H9 (cell line): ENCODE measurements around the gene FHL3. TPM values are rescaled to one million over a fixed set of nuclear protein-coding genes. Genes with fewer than 3 reads are reported as not detected.

Experiments used
- DNase-seq: peaks from one replicate; pipeline ENCODE4 v3.0.0-alpha.2; 2017
- H2AFZ ChIP-seq: one replicate; pipeline ENCODE4 v1.6.1; 2013; ENCODE audit warnings: mild to moderate bottlenecking, low read length, control low read depth, moderate library complexity
- H2AK5ac ChIP-seq: 2 replicates; pipeline ENCODE4 v1.6.1; 2013; ENCODE audit warnings: low read length, control low read depth, mixed read lengths; ENCODE audit not compliant: insufficient read length
- H2BK120ac ChIP-seq: one replicate; pipeline ENCODE4 v1.6.1; 2013; ENCODE audit warnings: low read depth, mild to moderate bottlenecking, low read length, control low read depth, inconsistent platforms; ENCODE audit not compliant: poor library complexity, severe bottlenecking
- H2BK12ac ChIP-seq: 2 replicates; pipeline ENCODE4 v1.6.1; 2013; ENCODE audit warnings: low read length, control low read depth, mixed read lengths, low read depth; ENCODE audit not compliant: insufficient read length
- H2BK15ac ChIP-seq: 2 replicates; pipeline ENCODE4 v1.6.1; 2013; ENCODE audit warnings: low read depth, low read length, control low read depth
- H2BK20ac ChIP-seq: one replicate; pipeline ENCODE4 v1.6.1; 2013; ENCODE audit warnings: low read depth, mild to moderate bottlenecking, low read length, control low read depth, inconsistent platforms; ENCODE audit not compliant: poor library complexity, severe bottlenecking
- H2BK5ac ChIP-seq: 2 replicates; pipeline ENCODE4 v1.6.1; 2013; ENCODE audit warnings: low read length, control low read depth, mixed read lengths; ENCODE audit not compliant: insufficient read length
- H3K14ac ChIP-seq: 2 replicates; pipeline ENCODE4 v1.6.1; 2013; ENCODE audit warnings: low read length, control low read depth; ENCODE audit not compliant: insufficient read depth
- H3K18ac ChIP-seq: 2 replicates; pipeline ENCODE4 v1.6.1; 2013; ENCODE audit warnings: low read depth, mild to moderate bottlenecking, mixed read lengths, low read length, control low read depth; ENCODE audit not compliant: insufficient read length
- H3K23ac ChIP-seq: 2 replicates; pipeline ENCODE4 v1.6.1; 2013; ENCODE audit warnings: low read length, control low read depth, mixed read lengths, low read depth; ENCODE audit not compliant: insufficient read length
- H3K23me2 ChIP-seq: 2 replicates; pipeline ENCODE4 v1.6.1; 2013; ENCODE audit warnings: low read depth, mild to moderate bottlenecking, mixed read lengths, low read length, control low read depth; ENCODE audit not compliant: insufficient read length, poor library complexity, severe bottlenecking
- H3K27ac ChIP-seq: 2 replicates; pipeline ENCODE4 v1.5.1; 2013; ENCODE audit warnings: low read length, control low read depth, mixed read lengths, low read depth; ENCODE audit not compliant: insufficient read length
- H3K27me3 ChIP-seq: 2 replicates; pipeline ENCODE4 v1.6.1; 2013; ENCODE audit warnings: low read length, control low read depth, inconsistent platforms; ENCODE audit not compliant: insufficient read depth
- H3K4ac ChIP-seq: 2 replicates; pipeline ENCODE4 v1.6.1; 2013; ENCODE audit warnings: low read depth, mild to moderate bottlenecking, control low read depth, inconsistent platforms, low read length, moderate library complexity
- H3K4me1 ChIP-seq: 2 replicates; pipeline ENCODE4 v1.6.1; 2013; ENCODE audit warnings: low read length, control low read depth, inconsistent platforms; ENCODE audit not compliant: insufficient read depth
- H3K4me2 ChIP-seq: 2 replicates; pipeline ENCODE4 v1.6.1; 2013; ENCODE audit warnings: low read length, control low read depth, mixed read lengths; ENCODE audit not compliant: insufficient read length, insufficient read depth
- H3K56ac ChIP-seq: 2 replicates; pipeline ENCODE4 v1.6.1; 2013; ENCODE audit warnings: low read depth, mild to moderate bottlenecking, mixed read lengths, low read length, control low read depth; ENCODE audit not compliant: insufficient read length
- H3K79me1 ChIP-seq: 2 replicates; pipeline ENCODE4 v1.6.1; 2013; ENCODE audit warnings: low read depth, mild to moderate bottlenecking, moderate library complexity, low read length, control low read depth, inconsistent platforms; ENCODE audit not compliant: insufficient read depth, poor library complexity, severe bottlenecking
- H3K79me2 ChIP-seq: 2 replicates; pipeline ENCODE4 v1.6.1; 2013; ENCODE audit warnings: low read length, control low read depth, inconsistent platforms; ENCODE audit not compliant: insufficient read depth
- H3K9ac ChIP-seq: 2 replicates; pipeline ENCODE4 v1.6.1; 2013; ENCODE audit warnings: low read length, control low read depth, mixed read lengths; ENCODE audit not compliant: insufficient read length; ENCODE audit errors: extremely low read depth
- H3K9me3 ChIP-seq: one replicate; pipeline ENCODE4 v1.6.1; 2013; ENCODE audit warnings: low read depth, low read length, inconsistent platforms; ENCODE audit not compliant: control insufficient read depth
- H3T11ph ChIP-seq: one replicate; pipeline ENCODE4 v1.6.1; 2013; ENCODE audit warnings: mild to moderate bottlenecking, low read length, control low read depth, inconsistent platforms
- H4K20me1 ChIP-seq: one replicate; pipeline ENCODE4 v1.6.1; 2013; ENCODE audit not compliant: control insufficient read depth, insufficient read length, insufficient read depth
- H4K5ac ChIP-seq: 2 replicates; pipeline ENCODE4 v1.6.1; 2013; ENCODE audit warnings: low read depth, mild to moderate bottlenecking, mixed read lengths, low read length, control low read depth; ENCODE audit not compliant: insufficient read length
- H4K8ac ChIP-seq: replicated peaks from 2 replicates; pipeline ENCODE4 v1.6.1; 2013; ENCODE audit warnings: low read length, control low read depth, mixed read lengths, low read depth; ENCODE audit not compliant: insufficient read length
- H4K91ac ChIP-seq: 2 replicates; pipeline ENCODE4 v1.6.1; 2013; ENCODE audit warnings: low read depth, mild to moderate bottlenecking, moderate library complexity, mixed read lengths, low read length, control low read depth; ENCODE audit not compliant: insufficient read length
- H3K27ac Mint-ChIP-seq, 3 experiments: 2 replicates in 2 of 3; 3 replicates in 1 of 3; pipeline ENCODE4 v1.8.0; 2020 to 2021; ENCODE audit warnings: mixed read lengths in 3 of 3, mild to moderate bottlenecking in 1 of 3, moderate library complexity in 1 of 3
- H3K27me3 Mint-ChIP-seq: 2 replicates; pipeline ENCODE4 v1.8.0; 2021; ENCODE audit warnings: low read depth, mild to moderate bottlenecking, moderate library complexity, mixed read lengths
- H3K36me3 Mint-ChIP-seq, 3 experiments: 2 replicates in 2 of 3; 3 replicates in 1 of 3; pipeline ENCODE4 v1.8.0; 2020 to 2021; ENCODE audit warnings: low read depth in 3 of 3, mixed read lengths in 3 of 3; ENCODE audit not compliant: insufficient read depth in 1 of 3
- H3K4me1 Mint-ChIP-seq, 2 experiments: 2 replicates each; pipeline ENCODE4 v1.8.0; 2020; ENCODE audit warnings: mixed read lengths in 2 of 2
- H3K4me3 Mint-ChIP-seq, 2 experiments: 2 replicates in 1 of 2; 3 replicates in 1 of 2; pipeline ENCODE4 v1.8.0; 2020 to 2021; ENCODE audit warnings: mild to moderate bottlenecking in 2 of 2, mixed read lengths in 2 of 2, moderate library complexity in 1 of 2
- H3K9me3 Mint-ChIP-seq, 2 experiments: 2 replicates in 1 of 2; 3 replicates in 1 of 2; pipeline ENCODE4 v1.8.0; 2020; ENCODE audit warnings: mild to moderate bottlenecking in 2 of 2, mixed read lengths in 2 of 2, moderate library complexity in 1 of 2
- WGBS: extraction: QIAGEN DNeasy Blood & Tissue Kit; methylation state at CpG from one replicate; pipeline ENCODE4 v1.1.7; 2013; ENCODE audit warnings: missing lambda C conversion rate, low lambda C conversion rate, mixed read lengths; ENCODE audit not compliant: insufficient read length; ENCODE audit errors: extremely low coverage; 5-methylcytosine and 5-hydroxymethylcytosine counted together
- total RNA-seq: library from RNA; stranded (reverse); gene quantifications from 2 replicates; pipeline ENCODE4 v1.2.1, GENCODE V29; 2021
- TF ChIP-seq, protein P1 (sequence below): fragments of 200-600 bp; sonication (generic); conservative IDR thresholded peaks from 3 replicates; pipeline ENCODE4 v1.8.0; 2021; ENCODE audit warnings: antibody characterized with exemption, mild to moderate bottlenecking

Gene FHL3
- total RNA-seq, 1 experiment from 2014 or later = 32.8 TPM

DNA sequence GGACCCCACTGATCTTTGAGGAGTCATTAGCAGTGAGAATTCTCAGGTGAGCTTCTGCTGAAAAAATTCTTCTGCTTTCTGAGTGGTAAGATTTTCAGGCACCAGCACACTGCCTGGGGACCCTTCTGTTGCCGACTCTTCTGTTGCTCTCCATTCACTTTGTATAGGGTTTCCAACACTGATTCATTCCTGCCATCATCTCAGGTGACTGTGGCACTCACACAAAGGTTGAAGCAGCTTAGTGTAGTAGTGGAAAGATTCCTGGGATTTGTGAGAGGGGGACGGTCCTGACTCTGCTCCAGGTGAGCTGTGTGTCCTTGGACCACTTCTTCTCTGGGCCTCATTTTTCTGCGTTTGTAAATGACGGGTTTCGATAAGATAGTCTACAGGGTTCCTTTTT lies 16.7 kb upstream of the FHL3 start:
- no peak overlapping the region for H3K14ac ChIP-seq
- H3K79me1 ChIP-seq = no peaks in the 10 kb centered on the region
- H3K4me1 Mint-ChIP-seq = peaks cover 2 to 8% of the 10 kb centered on the region in 2 experiments; a peak in 3 of 4 replicates
- no peak overlapping the region for H2BK5ac ChIP-seq
- H3K18ac ChIP-seq = no peak overlapping the region
- H4K5ac ChIP-seq = no peak overlapping the region
- no peak overlapping the region for H2BK15ac ChIP-seq
- H4K91ac ChIP-seq = no peak overlapping the region
- H3K27me3 Mint-ChIP-seq = no peaks in the 10 kb centered on the region
- no peaks in the 10 kb centered on the region for H3K23me2 ChIP-seq
- H3T11ph ChIP-seq = no peak overlapping the region
- no peak for DNase-seq
- H2BK120ac ChIP-seq = no peak overlapping the region
- no peak overlapping the region for H3K4me3 Mint-ChIP-seq
- no peak overlapping the region for H2BK20ac ChIP-seq
- H3K36me3 Mint-ChIP-seq = peaks cover 37 to 90% (median 78%) of the 10 kb centered on the region in 3 experiments; a peak in 6 of 7 replicates
- H3K9ac ChIP-seq = no peak overlapping the region
- H3K79me2 ChIP-seq = no peaks in the 10 kb centered on the region
- H2AFZ ChIP-seq = no peak overlapping the region
- H3K4ac ChIP-seq = no peak overlapping the region
- H3K9me3 ChIP-seq = no peaks in the 10 kb centered on the region
- no peak overlapping the region for H4K8ac ChIP-seq
- H3K4me1 ChIP-seq = no peaks in the 10 kb centered on the region
- no peak overlapping the region for H3K4me2 ChIP-seq
- TF ChIP-seq, protein P1, sequence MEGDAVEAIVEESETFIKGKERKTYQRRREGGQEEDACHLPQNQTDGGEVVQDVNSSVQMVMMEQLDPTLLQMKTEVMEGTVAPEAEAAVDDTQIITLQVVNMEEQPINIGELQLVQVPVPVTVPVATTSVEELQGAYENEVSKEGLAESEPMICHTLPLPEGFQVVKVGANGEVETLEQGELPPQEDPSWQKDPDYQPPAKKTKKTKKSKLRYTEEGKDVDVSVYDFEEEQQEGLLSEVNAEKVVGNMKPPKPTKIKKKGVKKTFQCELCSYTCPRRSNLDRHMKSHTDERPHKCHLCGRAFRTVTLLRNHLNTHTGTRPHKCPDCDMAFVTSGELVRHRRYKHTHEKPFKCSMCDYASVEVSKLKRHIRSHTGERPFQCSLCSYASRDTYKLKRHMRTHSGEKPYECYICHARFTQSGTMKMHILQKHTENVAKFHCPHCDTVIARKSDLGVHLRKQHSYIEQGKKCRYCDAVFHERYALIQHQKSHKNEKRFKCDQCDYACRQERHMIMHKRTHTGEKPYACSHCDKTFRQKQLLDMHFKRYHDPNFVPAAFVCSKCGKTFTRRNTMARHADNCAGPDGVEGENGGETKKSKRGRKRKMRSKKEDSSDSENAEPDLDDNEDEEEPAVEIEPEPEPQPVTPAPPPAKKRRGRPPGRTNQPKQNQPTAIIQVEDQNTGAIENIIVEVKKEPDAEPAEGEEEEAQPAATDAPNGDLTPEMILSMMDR = no peak
- no peak overlapping the region for H3K27ac Mint-ChIP-seq
- WGBS = no CpG with 5 or more reads among the region's 5 CpGs
- H3K23ac ChIP-seq = no peak overlapping the region
- no peaks in the 10 kb centered on the region for H3K9me3 Mint-ChIP-seq
- no peak overlapping the region for H2AK5ac ChIP-seq
- no peaks in the 10 kb centered on the region for H4K20me1 ChIP-seq
- no peak overlapping the region for H3K56ac ChIP-seq
- H3K27me3 ChIP-seq = no peaks in the 10 kb centered on the region
- H2BK12ac ChIP-seq = no peak overlapping the region
- H3K27ac ChIP-seq = no peak overlapping the region
